ENCODE data around the gene SLC2A9. TPM values are rescaled to one million over a fixed set of nuclear protein-coding genes. Genes with fewer than 3 reads are reported as not detected.

Gene SLC2A9
- total and polyA plus RNA-seq, 2 experiments from 2014 or later = 6.2 to 7.8 TPM

- Histone ChIP-seq H3K4me3 (no peak overlapping the region), H4K20me1 (ENCODE audit: insufficient read depth, poor library complexity, severe bottlenecking) (no peaks in the 10 kb centered on the region), H3K9me3 (ENCODE audit: low read depth) (no peaks in the 10 kb centered on the region), H3K36me3 (replicated peaks; ENCODE audit: insufficient read depth, low read depth) (no peaks in the 10 kb centered on the region), H2AFZ (no peak overlapping the region), H3K79me2 (no peaks in the 10 kb centered on the region), H3K27ac (no peak overlapping the region), H3K9me2 (replicated peaks; ENCODE audit: insufficient read depth) (no peaks in the 10 kb centered on the region), H3K27me3 (no peaks in the 10 kb centered on the region), H3K4me2 (no peak overlapping the region), H3K4me1 (ENCODE audit: insufficient read depth) (peaks cover 4% of the 10 kb centered on the region)
- DNase-seq (ENCODE audit: low spot score) = peak; percentile 58
- 44% methylated on average over 7 of the region's 7 CpGs for WGBS (ENCODE audit: low lambda C conversion rate, missing lambda C conversion rate)
- TF ChIP-seq EZH2phosphoT487 (IDR thresholded peaks at IDR 0.05; ENCODE audit: low read depth, severe bottlenecking, unreplicated experiment) = no peak
- peak; percentile 60 for TF ChIP-seq CTCF (IDR thresholded peaks at IDR 0.05; ENCODE audit: poor library complexity)
Measured at GRCh38 chr4:10015140-10015753, 6.0 kb downstream of the SLC2A9 start.

GRCh38 chr4:10013722-10014121, 7.6 kb downstream of the SLC2A9 start:
- Histone ChIP-seq H3K9me2 (replicated peaks; ENCODE audit: insufficient read depth) (no peaks in the 10 kb centered on the region), H3K4me1 (ENCODE audit: insufficient read depth) (no peaks in the 10 kb centered on the region), H3K79me2 (no peaks in the 10 kb centered on the region), H3K36me3 (replicated peaks; ENCODE audit: insufficient read depth, low read depth) (no peaks in the 10 kb centered on the region), H2AFZ (no peak overlapping the region), H3K27ac (no peak overlapping the region), H4K20me1 (ENCODE audit: insufficient read depth, poor library complexity, severe bottlenecking) (no peaks in the 10 kb centered on the region), H3K9me3 (ENCODE audit: low read depth) (no peaks in the 10 kb centered on the region), H3K4me2 (no peak overlapping the region), H3K4me3 (no peak overlapping the region), H3K27me3 (no peaks in the 10 kb centered on the region)
- DNase-seq (ENCODE audit: low spot score) = peak; percentile 70
- TF ChIP-seq EZH2 (IDR thresholded peaks at IDR 0.05; ENCODE audit: borderline replicate concordance) (no peak), CTCF (IDR thresholded peaks at IDR 0.05; ENCODE audit: poor library complexity) (peak; percentile 41)
- WGBS (ENCODE audit: low lambda C conversion rate, missing lambda C conversion rate) = 71% methylated on average over 6 of the region's 6 CpGs

GRCh38 chr4:10011885-10012284, 9.4 kb downstream of the SLC2A9 start:
- Histone ChIP-seq H3K27ac (no peak overlapping the region), H3K4me2 (no peak overlapping the region), H3K79me2 (no peaks in the 10 kb centered on the region), H3K9me3 (ENCODE audit: low read depth) (no peaks in the 10 kb centered on the region), H4K20me1 (ENCODE audit: insufficient read depth, poor library complexity, severe bottlenecking) (no peaks in the 10 kb centered on the region), H3K27me3 (no peaks in the 10 kb centered on the region), H3K36me3 (replicated peaks; ENCODE audit: insufficient read depth, low read depth) (no peaks in the 10 kb centered on the region), H3K4me1 (ENCODE audit: insufficient read depth) (peaks cover 8% of the 10 kb centered on the region), H3K9me2 (replicated peaks; ENCODE audit: insufficient read depth) (no peaks in the 10 kb centered on the region), H2AFZ (no peak overlapping the region), H3K4me3 (no peak overlapping the region)
- DNase-seq (ENCODE audit: low spot score) = no peak
- TF ChIP-seq EZH2phosphoT487 (IDR thresholded peaks at IDR 0.05; ENCODE audit: low read depth, severe bottlenecking, unreplicated experiment) (no peak), EZH2 (IDR thresholded peaks at IDR 0.05; ENCODE audit: borderline replicate concordance) (no peak), CTCF (IDR thresholded peaks at IDR 0.05; ENCODE audit: poor library complexity) (no peak)
- 59% methylated on average over 3 of the region's 3 CpGs for WGBS (ENCODE audit: low lambda C conversion rate, missing lambda C conversion rate)

DNA sequence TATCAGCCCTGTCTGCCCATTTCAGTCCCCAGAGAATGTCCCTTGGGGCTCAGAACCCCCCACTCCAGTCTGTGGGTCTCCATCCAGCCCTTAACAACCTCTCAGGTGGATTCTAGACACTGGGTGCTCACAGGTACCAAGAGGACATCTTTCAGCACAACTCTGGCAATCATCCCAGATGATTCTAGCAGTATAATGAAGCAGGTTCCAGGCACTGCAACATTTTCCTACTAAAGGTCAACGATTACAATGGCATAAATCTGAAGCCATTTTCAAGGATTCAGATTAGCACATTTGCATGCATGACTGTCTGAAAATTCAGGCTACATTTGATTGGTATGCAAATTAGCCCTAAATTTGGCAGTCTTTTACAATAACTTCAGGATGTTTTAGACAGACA, 10.0 kb downstream of the SLC2A9 start:
- H3K4me2 ChIP-seq = no peak overlapping the region
- no peak overlapping the region for H3K27ac ChIP-seq
- H3K27me3 ChIP-seq = no peaks in the 10 kb centered on the region
- TF ChIP-seq EZH2 (IDR thresholded peaks at IDR 0.05; ENCODE audit: borderline replicate concordance) (no peak), EZH2phosphoT487 (IDR thresholded peaks at IDR 0.05; ENCODE audit: low read depth, severe bottlenecking, unreplicated experiment) (no peak), CTCF (IDR thresholded peaks at IDR 0.05; ENCODE audit: poor library complexity) (no peak)
- no peaks in the 10 kb centered on the region for H3K36me3 ChIP-seq (replicated peaks; ENCODE audit: insufficient read depth, low read depth)
- H3K4me3 ChIP-seq = no peak overlapping the region
- no peak overlapping the region for H2AFZ ChIP-seq
- H4K20me1 ChIP-seq (ENCODE audit: insufficient read depth, poor library complexity, severe bottlenecking) = no peaks in the 10 kb centered on the region
- 95% methylated on average over 1 of the region's 1 CpG for WGBS (ENCODE audit: low lambda C conversion rate, missing lambda C conversion rate)
- H3K9me3 ChIP-seq (ENCODE audit: low read depth) = no peaks in the 10 kb centered on the region
- H3K79me2 ChIP-seq = no peaks in the 10 kb centered on the region
- peaks cover 12% of the 10 kb centered on the region for H3K4me1 ChIP-seq (ENCODE audit: insufficient read depth)
- no peak for DNase-seq (ENCODE audit: low spot score)
- no peaks in the 10 kb centered on the region for H3K9me2 ChIP-seq (replicated peaks; ENCODE audit: insufficient read depth)

Data from hepatocyte (in vitro differentiated cells).